ENCODE measurements around the gene ETS2.

The ETS2 gene

GRCh38 chr21:38777531-38777930 is 28.2 kb upstream of the ETS2 start:
- no peak for TF ChIP-seq CTCF (IDR thresholded peaks at IDR 0.05; ENCODE audit: low read depth, low read length)
- H3K4me3 ChIP-seq (ENCODE audit: low read depth, low read length): no peak overlapping the region

GRCh38 chr21:38780879-38781278 is 24.9 kb upstream of the ETS2 start:
- TF ChIP-seq CTCF (IDR thresholded peaks at IDR 0.05; ENCODE audit: low read depth, low read length): no peak
- H3K4me3 ChIP-seq (ENCODE audit: low read depth, low read length): no peak overlapping the region

- no peak overlapping the region for H3K4me3 ChIP-seq (ENCODE audit: low read depth, low read length)
- no peak for TF ChIP-seq CTCF (IDR thresholded peaks at IDR 0.05; ENCODE audit: low read depth, low read length)
These were observed 21.1 kb upstream of the ETS2 start for GRCh38 chr21:38784458-38785266.

- H3K4me3 ChIP-seq (ENCODE audit: low read depth, low read length): no peak overlapping the region
- no peak for TF ChIP-seq CTCF (IDR thresholded peaks at IDR 0.05; ENCODE audit: low read depth, low read length)
These were observed 20.2 kb upstream of the ETS2 start for GRCh38 chr21:38785483-38785882.

GRCh38 chr21:38787016-38787415 is 18.7 kb upstream of the ETS2 start:
- TF ChIP-seq CTCF (IDR thresholded peaks at IDR 0.05; ENCODE audit: low read depth, low read length): no peak
- H3K4me3 ChIP-seq (ENCODE audit: low read depth, low read length): no peak overlapping the region

GRCh38 chr21:38787461-38788274 is 18.1 kb upstream of the ETS2 start:
- TF ChIP-seq CTCF (IDR thresholded peaks at IDR 0.05; ENCODE audit: low read depth, low read length): no peak
- no peak overlapping the region for H3K4me3 ChIP-seq (ENCODE audit: low read depth, low read length)
